GM10266 (cell line): ENCODE measurements around the gene RNF40.

Experiments used
- DNase-seq: peaks from one replicate; pipeline ENCODE4 v3.0.0; 2012; ENCODE audit errors: extremely low spot score
- CTCF ChIP-seq: IDR thresholded peaks from 2 replicates; pipeline ENCODE4 v1.5.1; 2012; ENCODE audit warnings: mild to moderate bottlenecking, low read depth; ENCODE audit not compliant: control insufficient read depth, insufficient read depth; ENCODE audit errors: missing control alignments

Gene RNF40

DNA sequence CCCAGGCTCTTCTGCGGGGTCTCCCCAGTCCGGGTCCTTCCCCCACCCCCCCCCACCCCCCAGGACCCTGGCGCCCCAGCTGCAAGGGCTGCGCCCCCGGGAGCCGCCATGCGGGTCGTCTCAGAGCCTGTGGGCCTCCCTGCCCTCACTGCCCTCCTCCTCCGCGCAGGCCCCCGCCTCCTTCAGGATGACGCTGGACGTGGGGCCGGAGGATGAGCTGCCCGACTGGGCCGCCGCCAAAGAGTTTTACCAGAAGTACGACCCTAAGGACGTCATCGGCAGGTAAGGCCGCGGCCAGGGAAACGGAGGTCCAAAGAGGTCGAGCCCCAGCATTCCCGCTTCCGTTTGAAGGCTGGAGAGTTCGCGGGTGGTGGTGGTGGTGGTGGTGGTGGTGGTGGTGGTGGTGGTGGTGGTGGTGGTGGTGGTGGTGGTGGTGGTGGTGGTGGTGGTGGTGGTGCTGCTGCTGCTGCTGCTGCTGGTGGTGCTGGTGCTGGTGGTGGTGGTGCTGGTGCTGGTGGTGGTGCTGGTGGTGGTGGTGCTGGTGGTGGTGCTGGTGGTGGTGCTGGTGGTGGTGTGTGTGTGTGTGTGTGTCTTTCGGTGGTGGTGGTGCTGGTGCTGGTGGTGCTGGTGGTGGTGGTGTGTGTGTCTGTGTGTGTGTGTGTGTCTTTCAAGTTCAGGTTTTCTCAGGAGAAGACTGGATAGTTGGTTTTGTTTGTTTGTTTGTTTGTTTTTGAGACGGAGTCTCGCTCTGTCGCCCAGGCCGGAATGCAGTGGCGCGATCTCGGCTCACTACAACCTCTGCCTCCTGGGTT is 13.3 kb upstream of the RNF40 start:
- TF ChIP-seq CTCF: no peak
- peak; percentile 64 for DNase-seq

GRCh38 chr16:30750201-30750600 is 11.9 kb upstream of the RNF40 start:
- TF ChIP-seq CTCF: no peak
- no peak for DNase-seq

DNA sequence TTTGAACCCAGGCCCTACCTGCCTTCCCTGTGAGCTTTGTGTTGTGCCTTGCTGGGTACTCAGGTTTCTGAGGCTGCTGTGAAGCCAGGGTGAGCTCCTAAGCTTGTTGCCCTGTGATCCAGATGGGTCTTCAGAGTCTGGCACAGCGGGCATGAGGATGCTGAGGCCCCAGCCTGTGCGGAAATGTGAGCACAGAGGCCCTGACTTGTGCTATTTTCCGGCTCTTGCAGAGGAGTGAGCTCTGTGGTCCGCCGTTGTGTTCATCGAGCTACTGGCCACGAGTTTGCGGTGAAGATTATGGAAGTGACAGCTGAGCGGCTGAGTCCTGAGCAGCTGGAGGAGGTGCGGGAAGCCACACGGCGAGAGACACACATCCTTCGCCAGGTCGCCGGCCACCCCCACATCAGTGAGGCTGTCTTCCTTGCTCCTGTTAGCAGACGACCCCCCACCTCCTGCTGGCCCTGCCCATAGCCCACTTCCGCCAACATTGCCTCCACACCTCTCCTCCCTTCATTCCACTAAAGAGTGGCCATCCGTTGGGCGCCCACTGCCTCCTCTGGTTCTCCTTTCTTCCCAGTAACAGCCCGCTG is 11.2 kb upstream of the RNF40 start:
- TF ChIP-seq CTCF: no peak
- DNase-seq: no peak

DNA sequence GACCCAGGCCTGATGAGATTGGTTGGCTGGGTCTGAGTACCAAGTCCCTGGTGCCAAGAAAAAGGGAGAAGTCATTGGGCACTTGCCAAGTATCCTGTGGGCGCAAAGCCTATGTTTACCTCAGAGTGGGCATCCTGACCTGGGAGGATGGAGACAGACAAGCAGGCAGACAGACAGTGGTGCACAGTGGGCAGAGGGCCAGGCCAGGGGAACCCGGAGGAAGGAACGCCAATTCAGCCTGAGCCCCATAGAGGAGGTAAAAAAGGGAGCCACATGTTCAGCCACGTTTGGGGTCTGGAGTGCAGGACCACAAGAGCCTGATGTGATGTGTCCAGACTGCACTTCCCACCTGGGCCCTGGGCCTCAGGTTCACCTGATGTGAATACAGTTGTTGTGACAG is 8.5 kb upstream of the RNF40 start:
- DNase-seq: no peak
- TF ChIP-seq CTCF: no peak

DNA sequence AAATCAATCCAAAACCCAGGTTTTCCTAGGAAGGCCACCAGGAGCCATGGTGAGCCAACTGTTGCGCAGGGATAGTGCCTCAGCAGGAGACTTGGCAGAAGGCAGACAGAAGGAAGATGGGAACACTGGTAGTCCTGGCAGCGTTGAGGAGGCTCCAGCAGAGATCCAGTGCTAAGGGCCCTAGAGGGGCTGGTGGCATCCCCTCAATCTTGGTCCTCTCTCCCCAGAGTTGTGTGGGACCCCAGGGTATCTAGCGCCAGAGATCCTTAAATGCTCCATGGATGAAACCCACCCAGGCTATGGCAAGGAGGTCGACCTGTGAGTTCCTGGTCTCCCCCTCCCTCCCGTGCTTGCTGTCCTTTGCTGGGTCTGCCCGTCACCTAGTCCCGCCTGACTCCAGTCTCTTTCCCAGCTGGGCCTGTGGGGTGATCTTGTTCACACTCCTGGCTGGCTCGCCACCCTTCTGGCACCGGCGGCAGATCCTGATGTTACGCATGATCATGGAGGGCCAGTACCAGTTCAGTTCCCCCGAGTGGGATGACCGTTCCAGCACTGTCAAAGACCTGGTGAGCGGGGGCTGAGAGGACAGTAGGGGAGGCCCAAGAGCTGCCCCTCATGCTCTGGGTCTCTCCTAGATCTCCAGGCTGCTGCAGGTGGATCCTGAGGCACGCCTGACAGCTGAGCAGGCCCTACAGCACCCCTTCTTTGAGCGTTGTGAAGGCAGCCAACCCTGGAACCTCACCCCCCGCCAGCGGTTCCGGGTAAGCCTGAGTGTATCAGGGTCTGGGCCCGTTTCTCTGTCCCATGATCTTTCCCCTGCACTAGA is 6.0 kb upstream of the RNF40 start:
- no peak for TF ChIP-seq CTCF
- DNase-seq: no peak

DNA sequence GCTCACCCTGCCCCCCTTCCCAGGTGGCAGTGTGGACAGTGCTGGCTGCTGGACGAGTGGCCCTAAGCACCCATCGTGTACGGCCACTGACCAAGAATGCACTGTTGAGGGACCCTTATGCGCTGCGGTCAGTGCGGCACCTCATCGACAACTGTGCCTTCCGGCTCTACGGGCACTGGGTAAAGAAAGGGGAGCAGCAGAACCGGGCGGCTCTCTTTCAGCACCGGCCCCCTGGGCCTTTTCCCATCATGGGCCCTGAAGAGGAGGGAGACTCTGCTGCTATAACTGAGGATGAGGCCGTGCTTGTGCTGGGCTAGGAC is 5.4 kb upstream of the RNF40 start:
- no peak for DNase-seq
- no peak for TF ChIP-seq CTCF

- no peak for TF ChIP-seq CTCF
- no peak for DNase-seq
These were observed 4.8 kb upstream of the RNF40 start for GRCh38 chr16:30757316-30757715.
